AG04450 (cell line): Measurements from ENCODE around the gene USP16. TPM values are rescaled to one million over a fixed set of nuclear protein-coding genes. Genes with fewer than 3 reads are reported as not detected.
"Not testable (repeated sequence)": the region's sequence is repeated elsewhere in the genome, so short reads cannot be mapped to it uniquely, and the experiment has no call there.

ENCODE experiments used
- CTCF ChIA-PET: fragments of 300-600, 350-600 bp; formaldehyde crosslinking; extraction: SDS; loops from one replicate; lab custom pipeline; 2022; ENCODE audit warnings: antibody characterized with exemption, inconsistent platforms; lab: Charles Lee
- POLR2A ChIA-PET: fragments of 350-600 bp; formaldehyde crosslinking; extraction: SDS; loops from one replicate; lab custom pipeline; 2021; ENCODE audit warnings: antibody characterized with exemption, inconsistent platforms; lab: Yijun Ruan, JAX
- DNase-seq: peaks from one replicate; pipeline ENCODE4 v3.0.0-alpha.2; 2011; ENCODE audit warnings: low read depth, low spot score
- H3K27ac ChIP-seq: one replicate; pipeline ENCODE4 v1.5.1; 2012; ENCODE audit warnings: low read depth, low read length, control low read depth
- H3K27me3 ChIP-seq: one replicate; pipeline ENCODE4 v1.6.0; 2012; ENCODE audit warnings: low read length; ENCODE audit not compliant: control insufficient read depth, insufficient read depth
- H3K4me3 ChIP-seq: 2 replicates; pipeline ENCODE4 v1.5.1; 2011; ENCODE audit warnings: mild to moderate bottlenecking, low read depth, low read length, control low read depth
- H3K9me3 ChIP-seq: 2 replicates; pipeline ENCODE4 v1.5.1; 2012; ENCODE audit warnings: low read length; ENCODE audit not compliant: control insufficient read depth, insufficient read depth
- CTCF ChIP-seq: IDR thresholded peaks from 2 replicates; pipeline ENCODE4 v1.5.1; 2011; ENCODE audit warnings: low read depth, low read length, control low read depth, inconsistent platforms
- polyA minus RNA-seq: library from RNA; depleted of rRNA, polyadenylated mRNA; stranded (reverse); fragments of >200 nt; gene quantifications from 2 replicates; pipeline ENCODE4 v1.2.3, GENCODE V29; 2011; rRNA and poly(A)+ RNA removed
- polyA plus RNA-seq: library from polyadenylated mRNA; depleted of rRNA; stranded (reverse); fragments of >200 nt; gene quantifications from 2 replicates; pipeline ENCODE4 v1.2.3, GENCODE V29; 2011; rRNA removed

USP16 gene
- polyA plus RNA-seq: 22.7 and 35.6 TPM in 2 replicates
- polyA minus RNA-seq: 12.3 and 19.4 TPM in 2 replicates

DNA sequence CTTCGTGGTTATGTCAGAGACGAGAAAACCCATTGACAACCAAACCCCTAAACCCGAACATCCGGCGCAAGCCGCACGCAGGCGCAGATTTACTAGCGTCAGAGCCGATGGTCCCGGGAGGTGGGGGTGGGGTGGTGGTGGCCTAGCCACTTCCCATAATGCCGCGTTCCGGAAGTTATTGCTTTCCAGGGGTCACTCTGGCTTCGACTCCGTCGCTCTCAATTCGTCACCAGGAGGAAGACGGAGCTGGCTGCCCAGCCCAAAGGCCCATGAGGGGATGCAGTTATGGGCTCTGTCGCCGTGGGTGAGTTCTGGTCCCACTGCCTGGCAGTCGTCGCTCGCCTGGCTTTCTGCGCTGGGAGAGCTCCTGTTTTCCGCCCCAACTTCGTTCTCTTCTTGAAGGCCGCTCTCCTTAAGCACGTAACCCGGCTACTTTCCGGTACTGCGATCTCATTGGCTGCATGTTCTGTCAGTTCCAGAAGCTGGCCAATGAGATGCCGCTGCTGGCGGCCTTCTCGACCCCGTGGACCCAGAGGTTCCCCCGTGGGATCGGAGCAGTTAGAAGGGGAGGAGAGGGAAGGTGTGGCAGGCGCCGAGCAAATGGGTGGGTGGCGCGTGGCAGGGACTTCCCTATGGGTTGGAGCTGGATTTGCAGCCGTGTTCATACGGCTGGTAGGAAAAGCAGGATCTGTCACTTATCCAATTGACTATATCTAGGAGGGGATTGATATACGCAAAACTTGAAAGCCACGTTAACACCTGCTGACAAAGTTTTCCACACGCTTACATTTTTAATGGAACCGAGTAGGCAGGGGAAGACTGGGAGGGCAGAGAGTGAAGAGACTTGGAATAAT, at the start of gene USP16:
Gene USP16 (plus strand): TSS at position 195 of the 854 bp plus-strand sequence. CDS start 3,246 bp downstream, outside the sequence.
- DNase-seq: peak; percentile 99
- ChIA-PET CTCF (no interaction called here), POLR2A (interaction anchor here (0.6 to 2.1 kb wide), 9 partner anchors 8 to 65 kb away, joined by 3 to 23 read pairs (median 5); partner anchors contain the start of genes CCT8 and LTN1)
- TF ChIP-seq CTCF: peak; percentile 33
- H3K27ac ChIP-seq: peak within 1 kb of the TSS; percentile 99
- peak within 1 kb of the TSS; percentile 96 for H3K4me3 ChIP-seq
- H3K9me3 ChIP-seq: no peaks in the 10 kb centered on the region; the same call in 1 of the 2 replicates
- H3K27me3 ChIP-seq: no peaks in the 10 kb centered on the region

DNA sequence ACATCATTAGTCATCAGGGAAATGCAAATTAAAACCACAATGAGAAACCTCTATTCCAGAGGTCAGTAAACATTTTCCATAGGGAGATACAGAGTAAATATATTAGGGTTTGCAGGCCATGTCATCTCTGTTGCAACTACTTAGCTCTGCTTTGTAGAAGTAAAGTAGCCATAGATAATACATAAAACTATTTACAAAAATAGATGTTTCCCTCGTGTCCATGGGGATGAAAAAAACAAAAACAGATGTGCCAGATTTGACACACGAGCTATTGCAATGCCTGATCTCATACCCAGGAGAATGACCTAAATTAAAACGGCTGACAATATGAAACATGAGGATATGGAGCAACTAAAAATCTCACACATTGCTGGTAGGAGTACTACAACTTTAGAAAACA, 49.1 kb upstream of the USP16 start:
- Histone ChIP-seq H3K27me3 (no peaks in the 10 kb centered on the region), H3K9me3 (no peaks in the 10 kb centered on the region), H3K4me3 (no peak overlapping the region), H3K27ac (no peak overlapping the region)
- TF ChIP-seq CTCF: no peak
- CTCF ChIA-PET: interaction anchor here (0.6 kb wide), 1 partner anchor 26 kb away, joined by 3 read pairs; no protein-coding TSS in a partner anchor
- DNase-seq: no peak
- POLR2A ChIA-PET: interaction anchor here (0.5 to 1.1 kb wide), 3 partner anchors 17 to 152 kb away, joined by 3 to 5 read pairs (median 4); partner anchors contain the start of gene LTN1

GRCh38 chr21:28979092-28979491, 45.4 kb upstream of the USP16 start:
- Histone ChIP-seq H3K27ac (no peak overlapping the region), H3K9me3 (no peaks in the 10 kb centered on the region), H3K4me3 (no peak overlapping the region), H3K27me3 (no peaks in the 10 kb centered on the region)
- ChIA-PET CTCF (no interaction called here), POLR2A (no interaction called here)
- no peak for DNase-seq
- TF ChIP-seq CTCF: no peak

DNA sequence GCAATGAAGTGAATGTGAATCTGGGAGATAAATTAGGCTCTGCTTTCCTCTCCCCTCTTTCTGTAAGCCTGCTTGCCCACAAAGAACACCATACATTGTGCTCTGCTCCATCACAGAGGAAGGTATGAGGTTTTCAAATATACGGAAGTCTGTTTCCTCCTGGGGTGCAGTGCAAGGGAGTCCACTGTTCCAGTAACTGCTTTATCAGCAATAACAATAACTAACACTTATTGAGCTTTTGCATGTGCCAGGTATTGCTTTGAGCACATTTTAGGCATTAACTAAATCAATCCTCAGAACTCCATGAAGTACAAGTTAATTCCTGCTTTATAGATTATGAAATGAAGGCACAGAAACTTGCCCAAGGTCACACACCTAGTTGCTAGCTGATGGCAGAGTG, 41.8 kb upstream of the USP16 start:
- no peak for DNase-seq
- H3K27me3 ChIP-seq: no peaks in the 10 kb centered on the region
- CTCF ChIA-PET: no interaction called here
- no peak for TF ChIP-seq CTCF
- POLR2A ChIA-PET: no interaction called here
- no peaks in the 10 kb centered on the region for H3K9me3 ChIP-seq
- H3K27ac ChIP-seq: no peak overlapping the region
- no peak overlapping the region for H3K4me3 ChIP-seq

DNA sequence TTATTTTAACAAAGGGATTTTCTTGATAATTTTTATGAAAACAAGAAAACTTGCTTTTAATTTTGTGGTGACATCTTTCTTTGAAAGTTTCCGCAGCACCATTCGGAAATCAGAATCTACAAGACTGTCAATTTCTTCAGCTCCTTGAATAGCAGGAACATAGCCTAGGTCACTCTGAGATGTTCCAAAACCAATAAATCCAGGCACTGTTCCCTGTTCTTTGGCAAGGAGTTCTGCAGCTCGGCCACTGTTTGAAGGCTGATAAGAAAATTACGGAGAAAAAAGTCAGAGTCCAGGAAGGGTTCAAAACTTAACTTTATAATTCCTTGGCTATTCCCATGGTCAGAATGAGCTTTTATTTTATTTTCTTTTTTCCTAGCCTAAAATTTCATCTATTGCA, 37.8 kb upstream of the USP16 start:
- ChIA-PET POLR2A (no interaction called here), CTCF (no interaction called here)

GRCh38 chr21:28988146-28988545, 36.3 kb upstream of the USP16 start:
- POLR2A ChIA-PET, H3K27ac ChIP-seq: not testable (repeated sequence)

More for the DNA sequence above, 37.8 kb upstream of the USP16 start:
- Histone ChIP-seq H3K9me3 (no peaks in the 10 kb centered on the region), H3K27ac (no peak overlapping the region), H3K27me3 (no peaks in the 10 kb centered on the region), H3K4me3 (no peak overlapping the region)
- no peak for DNase-seq
- TF ChIP-seq CTCF: no peak

More at GRCh38 chr21:28988146-28988545, 36.3 kb upstream of the USP16 start:
- H3K9me3 ChIP-seq, H3K27me3 ChIP-seq, DNase-seq, CTCF ChIA-PET, H3K4me3 ChIP-seq: not testable (repeated sequence)
